ENCODE data around the gene GRK4.

The GRK4 gene

GRCh38 chr4:2963175-2963965 is at the start of gene GRK4, which contains the start of gene NOP14:
GRK4 (plus strand) TSS chr4:2963571; CDS start chr4:2964071, 500 bp downstream.
NOP14 (minus strand) TSS chr4:2963406; CDS start chr4:2963319, 87 bp downstream.
- Histone ChIP-seq H3K9me3 (ENCODE audit: control insufficient read depth, insufficient read depth, low read depth, low read length) (no peaks in the 10 kb centered on the region), H3K4me1 (ENCODE audit: control insufficient read depth, insufficient read depth, low read length) (no peaks in the 10 kb centered on the region), H3K36me3 (ENCODE audit: control insufficient read depth in 2 of 2, insufficient read depth in 1 of 2, low read length in 2 of 2) (peaks cover 0 to 26% of the 10 kb centered on the region in 2 experiments; a peak in 1 of 3 replicates), H3K4me3 (ENCODE audit: low read depth, low read length) (peak within 1 kb of the TSS; percentile 76), H3K27ac (ENCODE audit: extremely low read depth, low read depth, low read length) (peak within 1 kb of the TSS; percentile 80)
- ChIA-PET POLR2A (interaction anchor here (0.6 to 2.5 kb wide), 11 partner anchors 10 to 414 kb away, joined by 3 to 15 read pairs (median 3); no protein-coding TSS in a partner anchor), CTCF (interaction anchor here (0.6 to 1.5 kb wide), 4 partner anchors 15 to 1323 kb away, joined by 3 to 7 read pairs (median 4); no protein-coding TSS in a partner anchor)
- no peak for TF ChIP-seq ZNF596 (tag by site-specific recombination; IDR thresholded peaks at IDR 0.05)
- peak; percentile 84 for TF ChIP-seq ZIC2 (tag by site-specific recombination; IDR thresholded peaks at IDR 0.05)
- TF ChIP-seq, protein P1, sequence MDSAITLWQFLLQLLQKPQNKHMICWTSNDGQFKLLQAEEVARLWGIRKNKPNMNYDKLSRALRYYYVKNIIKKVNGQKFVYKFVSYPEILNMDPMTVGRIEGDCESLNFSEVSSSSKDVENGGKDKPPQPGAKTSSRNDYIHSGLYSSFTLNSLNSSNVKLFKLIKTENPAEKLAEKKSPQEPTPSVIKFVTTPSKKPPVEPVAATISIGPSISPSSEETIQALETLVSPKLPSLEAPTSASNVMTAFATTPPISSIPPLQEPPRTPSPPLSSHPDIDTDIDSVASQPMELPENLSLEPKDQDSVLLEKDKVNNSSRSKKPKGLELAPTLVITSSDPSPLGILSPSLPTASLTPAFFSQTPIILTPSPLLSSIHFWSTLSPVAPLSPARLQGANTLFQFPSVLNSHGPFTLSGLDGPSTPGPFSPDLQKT (IDR thresholded peaks at IDR 0.05; ENCODE audit: borderline replicate concordance, low read depth, low read length): no peak
- no peak for TF ChIP-seq ZSCAN23 (tag by site-specific recombination; IDR thresholded peaks at IDR 0.05)
- no peak for TF ChIP-seq HOXD13 (CRISPR knock-in tag; IDR thresholded peaks at IDR 0.05; ENCODE audit: borderline replicate concordance)
- no peak for TF ChIP-seq ZNF169 (tag by site-specific recombination; IDR thresholded peaks at IDR 0.05)
- no peak for TF ChIP-seq ZNF837 (tag by site-specific recombination; IDR thresholded peaks at IDR 0.05)
- TF ChIP-seq ZNF701 (tag by site-specific recombination; IDR thresholded peaks at IDR 0.05): no peak
- no peak for TF ChIP-seq BCL11A (tag by site-specific recombination; IDR thresholded peaks at IDR 0.05; ENCODE audit: low read depth)
- no peak for TF ChIP-seq ZNF433 (tag by site-specific recombination; IDR thresholded peaks at IDR 0.05; ENCODE audit: low read depth)
- TF ChIP-seq ZNF48 (tag by site-specific recombination; IDR thresholded peaks at IDR 0.05): no peak
- no peak for TF ChIP-seq ZNF174 (tag by site-specific recombination; IDR thresholded peaks at IDR 0.05)
- no peak for TF ChIP-seq ZNF112 (tag by site-specific recombination; IDR thresholded peaks at IDR 0.05)
- TF ChIP-seq MZF1 (tag by site-specific recombination; IDR thresholded peaks at IDR 0.05; ENCODE audit: borderline replicate concordance): no peak
- TF ChIP-seq ZBTB17 (tag by site-specific recombination; IDR thresholded peaks at IDR 0.05): peak; percentile 69; the same call in 1 of the 2 replicates
- no peak for TF ChIP-seq ZNF292 (tag by site-specific recombination; IDR thresholded peaks at IDR 0.05; ENCODE audit: borderline replicate concordance, low read depth)
- no peak for TF ChIP-seq ZNF175 (tag by site-specific recombination; IDR thresholded peaks at IDR 0.05)
- no peak for TF ChIP-seq ZNF571 (tag by site-specific recombination; IDR thresholded peaks at IDR 0.05)
- TF ChIP-seq ZNF184 (tag by site-specific recombination; IDR thresholded peaks at IDR 0.05): no peak
- no peak; the same call in 1 of the 2 replicates for TF ChIP-seq ZNF449 (tag by site-specific recombination; IDR thresholded peaks at IDR 0.05)
- no peak for TF ChIP-seq ZNF132 (tag by site-specific recombination; IDR thresholded peaks at IDR 0.05; ENCODE audit: borderline replicate concordance)
- TF ChIP-seq EGR2 (tag by site-specific recombination; IDR thresholded peaks at IDR 0.05; ENCODE audit: low read depth): peak; percentile 55; the same call in 1 of the 2 replicates
- TF ChIP-seq, protein P2, sequence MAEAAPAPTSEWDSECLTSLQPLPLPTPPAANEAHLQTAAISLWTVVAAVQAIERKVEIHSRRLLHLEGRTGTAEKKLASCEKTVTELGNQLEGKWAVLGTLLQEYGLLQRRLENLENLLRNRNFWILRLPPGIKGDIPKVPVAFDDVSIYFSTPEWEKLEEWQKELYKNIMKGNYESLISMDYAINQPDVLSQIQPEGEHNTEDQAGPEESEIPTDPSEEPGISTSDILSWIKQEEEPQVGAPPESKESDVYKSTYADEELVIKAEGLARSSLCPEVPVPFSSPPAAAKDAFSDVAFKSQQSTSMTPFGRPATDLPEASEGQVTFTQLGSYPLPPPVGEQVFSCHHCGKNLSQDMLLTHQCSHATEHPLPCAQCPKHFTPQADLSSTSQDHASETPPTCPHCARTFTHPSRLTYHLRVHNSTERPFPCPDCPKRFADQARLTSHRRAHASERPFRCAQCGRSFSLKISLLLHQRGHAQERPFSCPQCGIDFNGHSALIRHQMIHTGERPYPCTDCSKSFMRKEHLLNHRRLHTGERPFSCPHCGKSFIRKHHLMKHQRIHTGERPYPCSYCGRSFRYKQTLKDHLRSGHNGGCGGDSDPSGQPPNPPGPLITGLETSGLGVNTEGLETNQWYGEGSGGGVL (tag by site-specific recombination; IDR thresholded peaks at IDR 0.05): no peak
- TF ChIP-seq FEZF1 (tag by site-specific recombination; IDR thresholded peaks at IDR 0.05): no peak
- TF ChIP-seq ZNF394 (tag by site-specific recombination; IDR thresholded peaks at IDR 0.05; ENCODE audit: borderline replicate concordance): peak; percentile 61; the same call in 1 of the 2 replicates
- no peak for TF ChIP-seq ZNF223 (tag by site-specific recombination; IDR thresholded peaks at IDR 0.05)
- peak; percentile 84 for TF ChIP-seq ZEB2 (tag by site-specific recombination; IDR thresholded peaks at IDR 0.05)
- TF ChIP-seq ZSCAN30 (tag by site-specific recombination; IDR thresholded peaks at IDR 0.05): peak; percentile 35; the same call in 1 of the 2 replicates
- TF ChIP-seq HIC1 (tag by site-specific recombination; IDR thresholded peaks at IDR 0.05): peak; percentile 30; the same call in 1 of the 2 replicates
- TF ChIP-seq TRIM28 (IDR thresholded peaks at IDR 0.05; ENCODE audit: borderline replicate concordance, low read length): no peak; the same call in 1 of the 2 replicates
- TF ChIP-seq ZNF792 (tag by site-specific recombination; IDR thresholded peaks at IDR 0.05): no peak
- no peak for TF ChIP-seq ZNF529 (tag by site-specific recombination; IDR thresholded peaks at IDR 0.05; ENCODE audit: insufficient replicate concordance)

Data from HEK293 (cell line).